SH-SY5Y (cell line): ENCODE measurements around the gene LRCH4.

Source experiments
- GATA2 ChIP-seq: IDR thresholded peaks from 2 replicates; pipeline ENCODE4 v1.6.1; 2011; ENCODE audit warnings: mild to moderate bottlenecking, low read depth, low read length
- GATA3 ChIP-seq: IDR thresholded peaks from 2 replicates; pipeline ENCODE4 v1.6.1; 2011; ENCODE audit warnings: low read depth, mild to moderate bottlenecking, low read length, moderate library complexity

- TF ChIP-seq GATA2 (no peak), GATA3 (no peak)
Measured at GRCh38 chr7:100632951-100633717, 47.2 kb upstream of the LRCH4 start.
